ENCODE data around the gene SESN3.

DNA sequence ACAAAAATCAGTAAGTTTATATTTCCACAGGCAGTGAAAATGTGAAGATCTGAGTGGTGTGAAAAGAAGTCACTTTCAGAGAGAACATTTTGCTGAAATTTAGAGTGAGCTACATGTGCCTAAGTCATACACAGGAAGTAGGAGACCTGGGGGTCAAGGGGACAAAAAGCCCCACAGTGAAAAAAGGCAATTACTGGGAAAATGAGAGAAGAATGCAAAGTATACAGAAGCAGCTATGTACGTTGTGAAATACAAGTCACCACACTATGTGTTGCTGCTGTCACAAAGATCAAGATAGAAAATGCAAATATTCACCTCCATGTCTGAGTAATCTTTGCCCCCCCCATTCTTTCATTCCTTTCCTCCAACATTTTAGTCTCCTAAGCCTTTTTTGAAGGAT, 21.6 kb upstream of the SESN3 start:
- TF ChIP-seq CTCF (IDR thresholded peaks at IDR 0.05; ENCODE audit: poor library complexity, severe bottlenecking) (no peak), POLR2AphosphoS5 (IDR thresholded peaks at IDR 0.05) (no peak), EZH2 (IDR thresholded peaks at IDR 0.05; ENCODE audit: borderline replicate concordance, insufficient read depth, low read length, poor library complexity, severe bottlenecking) (no peak)
